Adipocyte (in vitro differentiated cells): ENCODE results near the gene WDR37.
"Not testable (repeated sequence)": the region's sequence is repeated elsewhere in the genome, so short reads cannot be mapped to it uniquely, and the experiment has no call there.

Source experiments
- DNase-seq: peaks from one replicate; pipeline ENCODE4 v3.0.0-alpha.2; 2015; ENCODE audit warnings: low read depth
- H3K27me3 ChIP-seq: replicated peaks from 2 replicates; pipeline ENCODE4 v1.7.0; 2013; ENCODE audit warnings: mild to moderate bottlenecking, low read length, moderate library complexity; ENCODE audit not compliant: control insufficient read depth, insufficient read depth
- H3K36me3 ChIP-seq: 2 replicates; pipeline ENCODE4 v1.7.0; 2013; ENCODE audit warnings: low read length, mild to moderate bottlenecking, moderate library complexity; ENCODE audit not compliant: control insufficient read depth, insufficient read depth, severe bottlenecking
- H3K4me1 ChIP-seq: 2 replicates; pipeline ENCODE4 v1.7.0; 2013; ENCODE audit warnings: mild to moderate bottlenecking, low read length, moderate library complexity; ENCODE audit not compliant: control insufficient read depth, insufficient read depth
- H3K4me3 ChIP-seq: 2 replicates; pipeline ENCODE4 v1.7.0; 2013; ENCODE audit warnings: mild to moderate bottlenecking, low read length, moderate library complexity
- H3K9ac ChIP-seq: 2 replicates; pipeline ENCODE4 v1.7.0; 2013; ENCODE audit warnings: mild to moderate bottlenecking, low read length, moderate library complexity
- H3K9me3 ChIP-seq: 2 replicates; pipeline ENCODE4 v1.7.0; 2013; ENCODE audit warnings: mild to moderate bottlenecking, low read length, moderate library complexity; ENCODE audit not compliant: control insufficient read depth

The WDR37 gene

GRCh38 chr10:1022413-1022812 lies 33.8 kb upstream of the WDR37 start:
- H3K27me3 ChIP-seq = no peaks in the 10 kb centered on the region
- H3K9me3 ChIP-seq = no peaks in the 10 kb centered on the region
- no peak overlapping the region for H3K4me3 ChIP-seq
- no peaks in the 10 kb centered on the region for H3K4me1 ChIP-seq
- peaks cover 34% of the 10 kb centered on the region for H3K36me3 ChIP-seq
- H3K9ac ChIP-seq = no peak overlapping the region
- DNase-seq = no peak

GRCh38 chr10:1024103-1024502 lies 32.1 kb upstream of the WDR37 start:
- Histone ChIP-seq H3K9ac (no peak overlapping the region), H3K36me3 (peaks cover 21% of the 10 kb centered on the region), H3K27me3 (no peaks in the 10 kb centered on the region), H3K9me3 (no peaks in the 10 kb centered on the region), H3K4me3 (no peak overlapping the region), H3K4me1 (no peaks in the 10 kb centered on the region)
- no peak for DNase-seq

GRCh38 chr10:1025683-1026082 lies 30.5 kb upstream of the WDR37 start, which contains the start of gene IDI2:
Gene IDI2 (minus strand): TSS chr10:1025859. CDS start chr10:1024723, 1,136 bp downstream.
- no peaks in the 10 kb centered on the region for H3K4me1 ChIP-seq
- no peak within 1 kb of the TSS for H3K4me3 ChIP-seq
- H3K27me3 ChIP-seq = no peaks in the 10 kb centered on the region
- H3K36me3 ChIP-seq = peaks cover 8% of the 10 kb centered on the region
- H3K9me3 ChIP-seq = no peaks in the 10 kb centered on the region
- no peak within 1 kb of the TSS for H3K9ac ChIP-seq
- no peak for DNase-seq

GRCh38 chr10:1026578-1026977 lies 29.6 kb upstream of the WDR37 start:
- Histone ChIP-seq H3K27me3 (no peaks in the 10 kb centered on the region), H3K36me3 (peaks cover 6% of the 10 kb centered on the region), H3K4me1 (no peaks in the 10 kb centered on the region), H3K9me3 (no peaks in the 10 kb centered on the region), H3K9ac (no peak overlapping the region), H3K4me3 (no peak overlapping the region)
- DNase-seq = no peak

- H3K36me3 ChIP-seq = peaks cover 6% of the 10 kb centered on the region
- no peaks in the 10 kb centered on the region for H3K9me3 ChIP-seq
- H3K4me3 ChIP-seq = no peak overlapping the region
- no peak overlapping the region for H3K9ac ChIP-seq
- H3K27me3 ChIP-seq = no peaks in the 10 kb centered on the region
- DNase-seq = no peak
- H3K4me1 ChIP-seq = peaks cover 2% of the 10 kb centered on the region
Measured at GRCh38 chr10:1029838-1030237, 26.3 kb upstream of the WDR37 start.

- Histone ChIP-seq H3K36me3 (peaks cover 19% of the 10 kb centered on the region), H3K27me3 (no peaks in the 10 kb centered on the region), H3K4me1 (peaks cover 12% of the 10 kb centered on the region), H3K9ac (no peak overlapping the region), H3K9me3 (no peaks in the 10 kb centered on the region), H3K4me3 (no peak overlapping the region)
- DNase-seq = no peak
Measured at GRCh38 chr10:1033601-1034000, 22.6 kb upstream of the WDR37 start.

GRCh38 chr10:1034758-1035157 lies 21.4 kb upstream of the WDR37 start:
- Histone ChIP-seq H3K27me3 (no peaks in the 10 kb centered on the region), H3K4me1 (peaks cover 15% of the 10 kb centered on the region), H3K36me3 (peaks cover 28% of the 10 kb centered on the region), H3K9ac (no peak overlapping the region), H3K9me3 (no peaks in the 10 kb centered on the region), H3K4me3 (no peak overlapping the region)
- no peak for DNase-seq

- Histone ChIP-seq H3K9ac (no peak overlapping the region), H3K36me3 (peaks cover 33% of the 10 kb centered on the region), H3K9me3 (no peaks in the 10 kb centered on the region), H3K27me3 (no peaks in the 10 kb centered on the region), H3K4me3 (no peak overlapping the region), H3K4me1 (peaks cover 15% of the 10 kb centered on the region)
- DNase-seq = no peak
Measured at GRCh38 chr10:1035201-1035600, 21.0 kb upstream of the WDR37 start.

- Histone ChIP-seq H3K4me3 (no peak overlapping the region), H3K36me3 (peaks cover 44% of the 10 kb centered on the region), H3K9ac (no peak overlapping the region), H3K27me3 (no peaks in the 10 kb centered on the region), H3K9me3 (no peaks in the 10 kb centered on the region), H3K4me1 (peaks cover 15% of the 10 kb centered on the region)
- DNase-seq = no peak
Measured at GRCh38 chr10:1036341-1036791, 19.8 kb upstream of the WDR37 start.

GRCh38 chr10:1037098-1037497 lies 19.1 kb upstream of the WDR37 start:
- no peaks in the 10 kb centered on the region for H3K9me3 ChIP-seq
- no peak for DNase-seq
- peaks cover 52% of the 10 kb centered on the region for H3K36me3 ChIP-seq
- H3K4me3 ChIP-seq = no peak overlapping the region
- no peak overlapping the region for H3K9ac ChIP-seq
- H3K4me1 ChIP-seq = peaks cover 15% of the 10 kb centered on the region
- no peaks in the 10 kb centered on the region for H3K27me3 ChIP-seq

- not testable (repeated sequence) for H3K9ac ChIP-seq, H3K4me3 ChIP-seq, H3K27me3 ChIP-seq, DNase-seq, H3K9me3 ChIP-seq
- peaks cover 23% of the 10 kb centered on the region for H3K4me1 ChIP-seq
- H3K36me3 ChIP-seq = peaks cover 68% of the 10 kb centered on the region
Measured at GRCh38 chr10:1038769-1039168, 17.4 kb upstream of the WDR37 start.

- H3K36me3 ChIP-seq = peaks cover 73% of the 10 kb centered on the region
- no peaks in the 10 kb centered on the region for H3K27me3 ChIP-seq
- no peak overlapping the region for H3K9ac ChIP-seq
- H3K4me1 ChIP-seq = peaks cover 31% of the 10 kb centered on the region
- DNase-seq = no peak
- no peaks in the 10 kb centered on the region for H3K9me3 ChIP-seq
- no peak overlapping the region for H3K4me3 ChIP-seq
Measured at GRCh38 chr10:1040133-1040532, 16.1 kb upstream of the WDR37 start.
